ENCODE measurements around the gene DUOXA1.
"Not testable (repeated sequence)": the region's sequence is repeated elsewhere in the genome, so short reads cannot be mapped to it uniquely, and the experiment has no call there.

The DUOXA1 gene

GRCh38 chr15:45112591-45113379, 16.9 kb downstream of the DUOXA1 start:
- no peak for DNase-seq (ENCODE audit: low spot score)

- DNase-seq (ENCODE audit: low spot score) = no peak
Measured at GRCh38 chr15:45112143-45112590, 17.5 kb downstream of the DUOXA1 start.

GRCh38 chr15:45111390-45112142, 18.1 kb downstream of the DUOXA1 start:
- no peak for DNase-seq (ENCODE audit: low spot score)

- no peak for DNase-seq (ENCODE audit: low spot score)
Measured at GRCh38 chr15:45110256-45110820, 19.3 kb downstream of the DUOXA1 start.

- no peak for DNase-seq (ENCODE audit: low spot score)
Measured at GRCh38 chr15:45107941-45108630, 21.6 kb downstream of the DUOXA1 start.

GRCh38 chr15:45106002-45106790, 23.5 kb downstream of the DUOXA1 start:
- no peak for DNase-seq (ENCODE audit: low spot score)

GRCh38 chr15:45105586-45105985, 24.1 kb downstream of the DUOXA1 start:
- no peak for DNase-seq (ENCODE audit: low spot score)

GRCh38 chr15:45104170-45104569, 25.5 kb downstream of the DUOXA1 start:
- DNase-seq (ENCODE audit: low spot score) = not testable (repeated sequence)

- DNase-seq (ENCODE audit: low spot score) = no peak
Measured at GRCh38 chr15:45102226-45102625, 27.5 kb downstream of the DUOXA1 start.

GRCh38 chr15:45101749-45102148, 27.9 kb downstream of the DUOXA1 start:
- DNase-seq (ENCODE audit: low spot score) = no peak

- DNase-seq (ENCODE audit: low spot score) = no peak
Measured at GRCh38 chr15:45100884-45101625, 28.6 kb downstream of the DUOXA1 start.

- no peak for DNase-seq (ENCODE audit: low spot score)
Measured at GRCh38 chr15:45099549-45100165, 30.0 kb downstream of the DUOXA1 start.

- DNase-seq (ENCODE audit: low spot score) = no peak
Measured at GRCh38 chr15:45097466-45097865, 32.2 kb downstream of the DUOXA1 start.

- no peak for DNase-seq (ENCODE audit: low spot score)
Measured at GRCh38 chr15:45095661-45096060, 34.0 kb downstream of the DUOXA1 start.

- no peak for DNase-seq (ENCODE audit: low spot score)
Measured at GRCh38 chr15:45094358-45094730, 35.3 kb downstream of the DUOXA1 start.

GRCh38 chr15:45093622-45094357, 35.9 kb downstream of the DUOXA1 start:
- DNase-seq (ENCODE audit: low spot score) = no peak

- DNase-seq (ENCODE audit: low spot score) = no peak
Measured at GRCh38 chr15:45093013-45093412, 36.7 kb downstream of the DUOXA1 start.

GRCh38 chr15:45091576-45091975, 38.1 kb downstream of the DUOXA1 start:
- no peak for DNase-seq (ENCODE audit: low spot score)

GRCh38 chr15:45091161-45091560, 38.5 kb downstream of the DUOXA1 start:
- DNase-seq (ENCODE audit: low spot score) = no peak

All from activated CD4-positive, alpha-beta T cell treated with anti-CD3 and anti-CD28 coated beads, Interleukin-2, Interleukin-4, amounts not matched to agents 100 ng/mL and 50 ng/mL, durations not matched to agents 16 hours and 8 hours (primary cell).